GM19043 (cell line): ENCODE results near the gene NTM.
A peak's percentile ranks its signal among the peaks of the same experiment; 100 is the strongest.

Source experiments
- ATAC-seq: cut with Tn5 transposase; IDR thresholded peaks from one replicate; pipeline ENCODE4 v1.9.1; 2021; ENCODE audit warnings: low read depth; ENCODE audit not compliant: unreplicated experiment

NTM gene

GRCh38 chr11:131918663-131919062 lies 548.2 kb downstream of the NTM start:
- ATAC-seq, result no peak

- ATAC-seq, result no peak
These were observed 551.8 kb downstream of the NTM start for GRCh38 chr11:131922220-131922619.

GRCh38 chr11:131923309-131923708 lies 552.9 kb downstream of the NTM start:
- ATAC-seq, result no peak

GRCh38 chr11:131924001-131924400 lies 553.6 kb downstream of the NTM start:
- ATAC-seq, result no peak

- ATAC-seq, result no peak
These were observed 554.2 kb downstream of the NTM start for GRCh38 chr11:131924457-131925201.

- ATAC-seq, result no peak
These were observed 555.4 kb downstream of the NTM start for GRCh38 chr11:131925829-131926228.

GRCh38 chr11:131928992-131929391 lies 558.6 kb downstream of the NTM start:
- ATAC-seq, result peak; percentile 78

GRCh38 chr11:131932584-131933325 lies 562.3 kb downstream of the NTM start:
- ATAC-seq, result no peak

- ATAC-seq, result no peak
These were observed 563.6 kb downstream of the NTM start for GRCh38 chr11:131934006-131934405.

GRCh38 chr11:131938351-131938751 lies 567.9 kb downstream of the NTM start:
- no peak for ATAC-seq

- ATAC-seq, result no peak
These were observed 569.7 kb downstream of the NTM start for GRCh38 chr11:131940126-131940525.

GRCh38 chr11:131942878-131943277 lies 572.5 kb downstream of the NTM start:
- ATAC-seq, result no peak

- ATAC-seq, result no peak
These were observed 572.9 kb downstream of the NTM start for GRCh38 chr11:131943295-131943694.

- no peak for ATAC-seq
These were observed 574.3 kb downstream of the NTM start for GRCh38 chr11:131944736-131945135.

GRCh38 chr11:131945706-131946105 lies 575.3 kb downstream of the NTM start:
- ATAC-seq, result no peak

GRCh38 chr11:131947511-131947910 lies 577.1 kb downstream of the NTM start:
- no peak for ATAC-seq

- ATAC-seq, result no peak
These were observed 580.7 kb downstream of the NTM start for GRCh38 chr11:131951121-131951520.

- no peak for ATAC-seq
These were observed 583.7 kb downstream of the NTM start for GRCh38 chr11:131954146-131954545.

GRCh38 chr11:131955904-131956303 lies 585.5 kb downstream of the NTM start:
- no peak for ATAC-seq

- no peak for ATAC-seq
These were observed 586.8 kb downstream of the NTM start for GRCh38 chr11:131957201-131957600.

- no peak for ATAC-seq
These were observed 587.5 kb downstream of the NTM start for GRCh38 chr11:131957875-131958274.

GRCh38 chr11:131962818-131963217 lies 592.4 kb downstream of the NTM start:
- ATAC-seq, result no peak
